ENCODE data around the gene TMEM91.

Gene TMEM91

DNA sequence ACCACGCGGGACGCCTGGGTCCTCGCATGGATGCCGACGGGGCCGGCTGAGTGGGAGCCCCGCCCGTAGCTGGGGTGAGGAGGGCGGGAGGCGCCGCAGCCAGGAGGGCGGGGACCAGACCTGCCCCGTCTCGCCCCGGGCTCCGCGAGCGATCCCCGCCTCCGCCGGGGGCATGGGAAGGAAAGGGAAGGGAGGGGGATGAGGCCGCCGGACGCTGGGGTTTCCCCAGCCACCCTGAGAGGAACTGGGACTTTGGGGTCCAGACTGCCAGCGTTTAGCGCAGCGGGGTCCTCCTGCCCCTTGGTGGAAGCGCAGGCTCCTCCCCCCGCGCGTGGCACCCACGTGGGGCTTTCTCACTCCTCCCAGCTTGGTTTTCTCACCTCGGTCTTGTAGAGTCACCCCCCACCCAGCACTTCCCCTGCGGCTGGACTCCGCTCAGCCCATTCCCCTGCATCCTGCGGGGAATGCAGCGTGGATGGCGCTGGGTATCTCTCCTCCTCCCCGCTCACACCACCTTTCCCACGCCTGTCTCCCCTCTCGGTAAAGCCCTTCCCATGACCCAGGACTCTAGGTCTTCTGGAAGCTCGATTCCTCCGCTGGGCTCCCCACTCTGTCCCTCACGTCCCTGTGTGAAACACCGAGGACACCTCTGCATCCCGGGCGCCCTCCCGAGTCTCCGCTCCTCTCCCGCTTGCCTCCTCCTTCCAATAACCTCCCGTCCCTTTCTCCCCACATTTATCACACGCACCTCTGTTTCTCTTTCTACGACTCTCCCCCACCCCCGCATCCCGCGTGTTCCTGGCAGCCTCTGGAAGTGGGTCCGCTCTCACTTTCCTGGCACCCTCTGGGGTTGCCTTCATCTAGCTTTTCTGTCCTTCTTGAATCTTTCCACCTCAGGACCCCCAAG lies 24.7 kb upstream of the TMEM91 start:
- Histone ChIP-seq H3K36me3 (ENCODE audit: insufficient read depth, low read length) (peaks cover 4% of the 10 kb centered on the region; the same call in 1 of the 2 replicates), H3K9me3 (ENCODE audit: low read depth, low read length) (no peaks in the 10 kb centered on the region), H3K4me3 (peak overlapping the region; percentile 92), H3K27ac (no peak overlapping the region), H3K9ac (ENCODE audit: insufficient read length) (peak overlapping the region; percentile 73)
- no peak for DNase-seq (ENCODE audit: low read depth, low spot score)
- no peak for TF ChIP-seq FOXP2 (optimal IDR thresholded peaks at IDR 0.05; ENCODE audit: control extremely low read depth, extremely low read length, insufficient read depth)
- no peak for TF ChIP-seq EZH2 (IDR thresholded peaks at IDR 0.05)
- no peak for TF ChIP-seq POLR2AphosphoS5 (IDR thresholded peaks at IDR 0.05; ENCODE audit: borderline replicate concordance, low read depth, low read length)

DNA sequence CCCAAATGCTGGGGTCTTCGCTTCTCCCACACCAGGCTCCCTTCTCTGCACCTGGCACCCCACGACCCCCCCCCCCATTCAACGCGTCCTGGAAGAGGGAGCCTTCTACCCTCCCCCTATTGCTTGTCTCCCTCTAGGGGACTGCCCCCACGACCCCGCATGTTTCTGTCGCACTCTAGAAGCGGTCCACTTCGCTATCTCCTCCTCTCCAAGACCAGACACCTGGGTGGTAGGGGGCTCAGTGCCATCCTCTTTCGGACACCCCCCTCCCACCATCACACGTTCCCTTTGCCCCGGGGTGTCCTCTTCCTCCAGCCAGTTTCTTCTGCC lies 24.1 kb upstream of the TMEM91 start:
- peaks cover 4% of the 10 kb centered on the region; the same call in 1 of the 2 replicates for H3K36me3 ChIP-seq (ENCODE audit: insufficient read depth, low read length)
- H3K27ac ChIP-seq: no peak overlapping the region
- H3K9me3 ChIP-seq (ENCODE audit: low read depth, low read length): no peaks in the 10 kb centered on the region
- peak overlapping the region; percentile 73 for H3K9ac ChIP-seq (ENCODE audit: insufficient read length)
- H3K4me3 ChIP-seq: peak overlapping the region; percentile 92
- DNase-seq (ENCODE audit: low read depth, low spot score): no peak
- TF ChIP-seq EZH2 (IDR thresholded peaks at IDR 0.05) (no peak), FOXP2 (optimal IDR thresholded peaks at IDR 0.05; ENCODE audit: control extremely low read depth, extremely low read length, insufficient read depth) (no peak), POLR2AphosphoS5 (IDR thresholded peaks at IDR 0.05; ENCODE audit: borderline replicate concordance, low read depth, low read length) (no peak)

DNA sequence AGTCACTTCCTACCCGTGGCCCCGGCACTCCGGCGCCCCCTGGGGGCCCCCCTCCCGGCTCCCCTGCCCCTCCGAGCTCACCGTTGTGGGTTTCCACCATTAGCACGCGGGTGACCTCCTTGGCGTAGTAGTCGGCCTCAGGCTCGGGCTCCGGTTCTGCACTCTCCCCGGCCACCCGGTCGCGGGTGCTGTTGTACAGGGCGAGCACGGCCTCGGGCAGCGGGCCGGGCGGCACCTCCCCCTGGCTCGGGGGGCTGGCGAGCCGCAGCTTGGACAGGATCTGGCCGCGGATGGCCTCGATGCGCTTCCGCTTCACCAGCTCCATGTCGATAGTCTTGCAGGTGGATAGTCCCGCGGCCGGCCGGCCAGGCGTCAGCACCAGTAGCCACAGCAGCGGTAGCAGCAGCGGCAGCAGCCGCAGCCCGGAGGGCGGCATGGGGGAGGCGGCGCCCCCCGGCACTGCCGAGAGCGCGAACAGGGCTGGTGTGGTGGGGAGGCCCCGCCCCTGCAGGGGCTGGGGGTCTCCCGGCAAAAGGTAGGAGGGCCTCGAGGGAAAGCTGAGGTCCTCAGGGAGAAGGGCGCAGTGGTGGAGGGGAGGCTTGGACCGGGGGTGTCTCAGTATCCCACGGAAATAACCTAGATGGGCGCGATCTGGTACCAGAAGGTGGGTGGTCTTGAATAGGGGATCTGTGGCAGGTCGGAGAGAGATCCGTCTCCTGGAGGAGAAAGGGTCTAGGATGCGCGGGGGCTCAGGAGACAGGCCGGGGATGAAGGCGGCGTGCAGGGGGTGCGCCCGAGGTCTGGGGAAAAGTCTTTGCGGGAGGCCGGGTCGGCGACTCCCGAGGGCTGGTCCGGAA lies 23.5 kb upstream of the TMEM91 start:
- H3K36me3 ChIP-seq (ENCODE audit: insufficient read depth, low read length): peaks cover 4% of the 10 kb centered on the region; the same call in 1 of the 2 replicates
- no peak for DNase-seq (ENCODE audit: low read depth, low spot score)
- peak overlapping the region; percentile 73 for H3K9ac ChIP-seq (ENCODE audit: insufficient read length)
- H3K4me3 ChIP-seq: peak overlapping the region; percentile 92
- 0 out of 2 replicates have a peak, but pooled peaks have one; percentile 1 for TF ChIP-seq POLR2AphosphoS5 (IDR thresholded peaks at IDR 0.05; ENCODE audit: borderline replicate concordance, low read depth, low read length)
- no peak for TF ChIP-seq EZH2 (IDR thresholded peaks at IDR 0.05)
- no peak for TF ChIP-seq FOXP2 (optimal IDR thresholded peaks at IDR 0.05; ENCODE audit: control extremely low read depth, extremely low read length, insufficient read depth)
- H3K9me3 ChIP-seq (ENCODE audit: low read depth, low read length): no peaks in the 10 kb centered on the region
- no peak overlapping the region for H3K27ac ChIP-seq

DNA sequence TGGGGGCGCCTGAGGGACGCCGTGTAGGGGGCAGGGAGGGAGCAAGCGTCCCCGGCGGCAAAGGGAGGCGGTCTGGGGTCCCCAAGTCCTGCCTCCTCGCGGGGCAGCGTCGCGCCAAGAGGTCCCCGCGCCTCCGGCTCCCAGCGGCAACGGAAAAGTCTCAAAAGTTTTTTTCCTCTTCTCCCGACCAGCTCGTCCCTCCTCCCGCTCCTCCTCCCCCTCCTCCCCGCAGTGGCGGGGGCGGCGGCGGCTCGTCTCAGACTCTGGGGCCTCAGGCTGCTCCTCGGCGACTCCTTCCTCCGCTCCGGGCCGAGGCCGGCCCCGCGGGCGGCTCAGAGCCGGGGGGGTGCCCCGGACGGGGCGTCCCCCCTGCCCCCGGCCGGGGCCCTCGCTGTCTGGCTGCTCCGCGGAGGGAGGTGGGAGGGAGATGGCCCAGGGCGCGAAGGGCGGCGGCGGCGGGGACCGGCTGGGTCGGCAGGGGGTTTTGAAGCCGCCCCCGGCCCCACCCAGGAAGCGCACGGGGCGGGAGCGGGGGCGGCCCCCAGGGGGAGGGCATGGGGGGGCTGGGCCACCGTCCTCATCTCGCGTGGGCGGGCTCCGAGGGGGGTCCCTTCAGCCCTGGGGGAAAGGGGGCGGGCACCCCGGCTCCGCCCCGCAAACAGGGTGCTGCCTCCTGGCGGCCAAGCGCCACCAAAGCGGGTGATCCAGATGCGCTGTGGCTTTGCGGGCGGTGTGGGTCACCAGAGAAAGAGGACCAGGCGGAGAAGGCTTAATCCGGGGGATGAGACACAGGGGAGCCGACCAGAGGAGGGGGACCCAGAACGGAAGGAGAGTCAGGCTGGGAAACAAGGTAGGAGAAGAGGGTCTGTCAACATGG lies 22.6 kb upstream of the TMEM91 start, which contains the start of gene TGFB1:
Gene TGFB1 (minus strand): TSS at position 457 of the 877 bp plus-strand sequence. CDS start 878 bp downstream, outside the sequence.
- no peak for DNase-seq (ENCODE audit: low read depth, low spot score)
- H3K9ac ChIP-seq (ENCODE audit: insufficient read length): peak within 1 kb of the TSS; percentile 75
- H3K4me3 ChIP-seq: peak within 1 kb of the TSS; percentile 92
- 0 out of 2 replicates have a peak within 1 kb of the TSS, but pooled peaks have one; percentile 62 for H3K27ac ChIP-seq
- H3K9me3 ChIP-seq (ENCODE audit: low read depth, low read length): no peaks in the 10 kb centered on the region
- TF ChIP-seq FOXP2 (optimal IDR thresholded peaks at IDR 0.05; ENCODE audit: control extremely low read depth, extremely low read length, insufficient read depth) (no peak), EZH2 (IDR thresholded peaks at IDR 0.05) (no peak), POLR2AphosphoS5 (IDR thresholded peaks at IDR 0.05; ENCODE audit: borderline replicate concordance, low read depth, low read length) (no peak; the same call in 1 of the 2 replicates)
- H3K36me3 ChIP-seq (ENCODE audit: insufficient read depth, low read length): no peaks in the 10 kb centered on the region

DNA sequence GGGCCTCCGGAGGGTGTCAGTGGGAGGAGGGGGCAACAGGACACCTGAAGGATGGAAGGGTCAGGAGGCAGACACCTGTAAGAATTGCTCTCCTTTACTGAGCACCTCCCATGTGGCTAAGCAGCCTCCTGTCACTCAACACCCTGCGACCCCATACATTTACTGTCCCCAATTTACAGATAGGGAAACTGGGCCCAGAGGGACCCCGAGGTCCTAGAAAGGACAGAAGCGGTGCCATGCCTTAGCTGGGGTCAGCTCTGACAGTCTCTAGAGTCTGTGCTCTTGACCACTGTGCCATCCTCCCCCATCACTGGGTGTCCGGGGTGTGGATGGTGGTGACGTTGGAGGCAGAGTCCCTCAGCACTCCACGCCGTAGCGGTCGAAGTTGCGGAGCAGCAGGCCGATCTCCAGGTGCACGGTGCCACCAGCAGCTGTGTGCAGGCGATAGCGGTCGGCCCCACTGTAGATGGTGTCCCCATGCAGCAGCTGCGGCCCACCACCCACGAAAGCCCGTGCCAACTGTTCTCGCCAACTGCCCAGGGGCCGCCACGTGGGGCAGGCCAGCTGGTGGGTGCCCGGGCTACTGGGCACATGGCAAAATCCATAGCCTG lies 21.9 kb upstream of the TMEM91 start:
- TF ChIP-seq FOXP2 (optimal IDR thresholded peaks at IDR 0.05; ENCODE audit: control extremely low read depth, extremely low read length, insufficient read depth) (peak; percentile 2), EZH2 (IDR thresholded peaks at IDR 0.05) (no peak), POLR2AphosphoS5 (IDR thresholded peaks at IDR 0.05; ENCODE audit: borderline replicate concordance, low read depth, low read length) (no peak)
- Histone ChIP-seq H3K27ac (no peak overlapping the region), H3K9ac (ENCODE audit: insufficient read length) (peak overlapping the region; percentile 75), H3K9me3 (ENCODE audit: low read depth, low read length) (no peaks in the 10 kb centered on the region), H3K4me3 (peak overlapping the region; percentile 92), H3K36me3 (ENCODE audit: insufficient read depth, low read length) (no peaks in the 10 kb centered on the region)
- no peak for DNase-seq (ENCODE audit: low read depth, low spot score)

DNA sequence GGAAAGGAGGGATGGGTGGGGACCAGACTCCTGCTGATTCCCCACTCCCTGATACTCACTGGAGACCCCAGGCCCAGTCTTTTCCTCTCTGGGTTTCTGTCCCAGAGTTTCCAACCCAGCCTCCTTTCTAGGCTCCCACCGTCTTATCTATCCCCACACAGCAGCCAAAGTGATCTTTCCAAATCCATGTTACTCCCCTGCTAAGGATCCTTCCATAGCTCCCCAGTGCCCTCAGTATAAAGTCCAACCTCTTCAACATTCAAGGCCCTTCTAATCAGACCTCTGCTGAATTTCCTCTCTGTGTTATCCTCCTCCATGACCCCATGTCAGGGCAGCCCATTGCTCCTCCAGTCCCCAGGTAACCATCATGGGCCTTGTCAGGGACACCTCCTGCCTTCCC lies 21.3 kb upstream of the TMEM91 start:
- TF ChIP-seq EZH2 (IDR thresholded peaks at IDR 0.05) (no peak), POLR2AphosphoS5 (IDR thresholded peaks at IDR 0.05; ENCODE audit: borderline replicate concordance, low read depth, low read length) (no peak), FOXP2 (optimal IDR thresholded peaks at IDR 0.05; ENCODE audit: control extremely low read depth, extremely low read length, insufficient read depth) (no peak)
- DNase-seq (ENCODE audit: low read depth, low spot score): no peak
- Histone ChIP-seq H3K36me3 (ENCODE audit: insufficient read depth, low read length) (no peaks in the 10 kb centered on the region), H3K9me3 (ENCODE audit: low read depth, low read length) (no peaks in the 10 kb centered on the region), H3K9ac (ENCODE audit: insufficient read length) (no peak overlapping the region), H3K4me3 (no peak overlapping the region), H3K27ac (0 out of 2 replicates have a peak overlapping the region, but pooled peaks have one; percentile 28)

DNA sequence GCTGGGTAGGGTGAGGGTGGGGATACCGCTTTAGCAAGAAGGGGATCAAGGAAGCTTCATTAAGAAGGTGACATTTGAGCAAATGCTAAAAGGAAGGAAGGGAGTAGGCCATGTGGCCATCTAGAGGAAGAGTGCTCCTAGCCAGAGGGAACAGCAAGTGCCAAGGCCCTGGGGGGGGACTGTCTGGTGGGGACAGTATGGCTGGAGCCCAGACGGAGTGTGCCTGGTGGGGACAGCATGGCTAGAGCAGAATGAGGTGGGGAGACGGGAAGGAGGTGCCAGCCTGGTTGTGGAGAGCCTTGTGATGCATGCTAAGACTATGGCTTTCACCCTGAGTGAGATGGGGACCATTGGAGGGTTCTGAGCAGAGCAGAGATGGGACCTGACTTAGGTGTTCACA lies 20.5 kb upstream of the TMEM91 start:
- no peaks in the 10 kb centered on the region for H3K36me3 ChIP-seq (ENCODE audit: insufficient read depth, low read length)
- no peak overlapping the region for H3K4me3 ChIP-seq
- H3K9me3 ChIP-seq (ENCODE audit: low read depth, low read length): no peaks in the 10 kb centered on the region
- TF ChIP-seq EZH2 (IDR thresholded peaks at IDR 0.05) (no peak), POLR2AphosphoS5 (IDR thresholded peaks at IDR 0.05; ENCODE audit: borderline replicate concordance, low read depth, low read length) (no peak), FOXP2 (optimal IDR thresholded peaks at IDR 0.05; ENCODE audit: control extremely low read depth, extremely low read length, insufficient read depth) (no peak)
- no peak for DNase-seq (ENCODE audit: low read depth, low spot score)
- no peak overlapping the region for H3K9ac ChIP-seq (ENCODE audit: insufficient read length)
- 0 out of 2 replicates have a peak overlapping the region, but pooled peaks have one; percentile 28 for H3K27ac ChIP-seq
